Fibroblast of gingiva (primary cell): Measurements from ENCODE around the gene NCOA6.
"Not testable (repeated sequence)": the region's sequence is repeated elsewhere in the genome, so short reads cannot be mapped to it uniquely, and the experiment has no call there.

Experiments used
- DNase-seq: peaks from one replicate; pipeline ENCODE4 v3.0.0-alpha.2; 2011; ENCODE audit warnings: low read depth

NCOA6 gene

GRCh38 chr20:34774886-34775285, 50.6 kb downstream of the NCOA6 start:
- no peak for DNase-seq

- DNase-seq = no peak
Observed at GRCh38 chr20:34774449-34774848, 51.0 kb downstream of the NCOA6 start.

DNA sequence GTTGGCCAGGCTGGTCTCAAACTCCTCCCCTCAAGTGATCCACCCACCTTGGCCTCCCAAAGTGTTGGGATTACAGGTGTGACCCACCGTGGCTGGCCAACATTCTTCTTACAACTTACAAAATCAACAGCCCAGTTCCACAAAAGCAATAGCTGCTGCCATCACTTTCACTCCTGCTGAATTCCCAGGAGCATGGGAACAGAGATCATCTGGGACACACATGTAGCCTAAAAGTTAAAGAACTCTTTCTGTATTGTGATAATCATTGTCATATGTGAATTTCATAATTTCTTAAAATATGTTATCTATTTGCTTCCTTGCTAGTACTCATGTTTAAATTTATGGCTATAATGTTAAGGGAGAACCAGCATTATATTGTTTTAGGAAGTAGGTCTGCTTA, 51.7 kb downstream of the NCOA6 start:
- DNase-seq = peak; percentile 73

- no peak for DNase-seq
Observed at GRCh38 chr20:34772437-34772836, 53.0 kb downstream of the NCOA6 start.

DNA sequence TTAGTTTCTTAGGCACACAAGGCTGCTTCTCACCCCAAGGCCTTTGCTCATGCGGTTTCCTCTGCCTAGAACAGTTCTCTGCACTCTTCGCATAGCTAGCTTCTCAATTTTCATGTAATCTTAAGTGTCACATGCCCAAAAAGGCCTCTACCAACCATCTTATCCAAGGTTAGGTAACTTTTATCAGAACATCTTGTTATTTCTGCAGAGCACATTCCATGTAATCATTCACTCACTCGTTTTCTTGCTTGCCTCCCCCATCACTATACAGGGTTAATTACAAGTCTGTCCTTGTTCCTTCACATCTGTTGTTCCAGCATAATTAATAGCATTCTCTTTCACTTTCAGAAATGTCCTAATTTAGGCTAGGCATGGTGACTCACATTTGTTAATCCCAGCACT, 53.8 kb downstream of the NCOA6 start:
- peak; percentile 46 for DNase-seq

GRCh38 chr20:34768096-34768495, 57.4 kb downstream of the NCOA6 start:
- peak; percentile 26 for DNase-seq

GRCh38 chr20:34762031-34762555, 63.4 kb downstream of the NCOA6 start:
- DNase-seq = no peak

GRCh38 chr20:34755367-34755766, 70.1 kb downstream of the NCOA6 start:
- DNase-seq = no peak

- DNase-seq = no peak
Observed at GRCh38 chr20:34754611-34755010, 70.8 kb downstream of the NCOA6 start.

DNA sequence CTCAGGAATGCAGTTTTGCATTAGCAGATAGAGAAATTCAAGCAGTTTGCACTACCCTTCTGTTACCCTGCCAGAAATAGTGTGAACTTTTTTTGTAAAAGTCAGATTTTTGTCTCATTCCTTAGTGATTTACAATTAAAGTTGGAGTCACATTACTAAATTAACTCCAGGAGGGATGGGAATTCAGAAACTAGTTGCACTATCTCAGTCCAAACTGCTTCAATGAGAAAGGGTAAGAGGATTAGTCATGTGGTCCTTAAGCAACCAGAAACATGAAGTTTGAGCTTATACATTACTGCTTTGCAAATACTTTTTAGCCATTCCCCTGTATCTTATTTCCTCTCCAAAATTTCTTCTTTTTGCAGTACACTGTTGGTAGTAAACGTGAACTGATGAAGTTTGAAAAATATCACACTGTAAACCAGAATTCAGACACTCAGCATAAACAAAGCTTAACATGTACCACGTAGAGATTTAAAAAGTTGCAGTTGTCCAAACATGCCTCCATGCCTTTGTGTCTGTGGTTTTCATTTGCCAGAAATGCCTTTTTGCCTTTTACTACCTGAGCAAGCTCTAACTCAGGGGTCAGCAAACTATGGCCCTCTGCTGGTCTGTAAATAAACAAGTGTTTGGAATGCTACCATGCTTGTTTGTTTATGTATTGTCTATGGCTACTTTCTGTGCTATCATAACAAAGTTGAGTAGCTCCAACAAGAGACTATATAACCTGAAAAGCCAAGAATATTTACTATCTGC, 71.6 kb downstream of the NCOA6 start:
- peak; percentile 78 for DNase-seq

DNA sequence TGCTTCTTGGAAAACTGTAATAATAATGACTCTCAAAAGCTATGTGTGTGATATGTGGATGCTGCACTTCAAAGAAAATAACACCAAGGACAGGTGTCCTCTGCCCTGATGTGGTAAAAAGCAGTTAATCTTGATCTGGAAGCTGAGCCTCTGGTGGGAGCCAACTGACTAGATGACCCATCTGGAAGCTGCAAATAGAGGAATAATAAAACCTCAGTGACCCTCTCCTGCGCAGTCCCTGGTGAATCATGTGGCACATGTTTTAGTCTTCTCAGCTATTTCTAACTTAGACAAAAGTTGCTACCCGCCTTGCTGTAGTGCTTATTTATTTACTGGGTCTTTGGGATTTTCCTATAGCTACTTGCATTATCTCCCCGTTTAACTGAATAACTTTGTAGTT, 74.0 kb downstream of the NCOA6 start:
- no peak for DNase-seq

- DNase-seq = no peak
Observed at GRCh38 chr20:34750484-34750883, 75.0 kb downstream of the NCOA6 start.

DNA sequence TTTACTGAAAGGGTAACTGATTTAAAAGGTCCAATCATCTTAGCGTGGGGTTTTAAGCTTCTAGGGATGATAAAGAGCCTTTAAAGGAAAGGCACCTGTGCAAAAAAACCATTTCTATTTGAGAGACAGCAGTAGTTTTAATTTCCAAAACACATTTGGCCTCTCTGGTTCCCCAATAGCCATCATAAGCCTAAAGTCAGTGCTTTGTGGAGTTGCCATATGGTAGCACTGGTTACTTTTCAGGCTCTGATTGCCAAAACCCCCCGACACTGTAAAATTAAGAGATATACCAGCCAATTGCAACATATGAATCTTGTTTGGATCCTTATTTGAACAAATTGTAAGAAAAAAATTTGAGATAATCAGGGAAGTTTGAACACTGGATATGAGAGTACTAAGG, 76.7 kb downstream of the NCOA6 start:
- DNase-seq = no peak

DNA sequence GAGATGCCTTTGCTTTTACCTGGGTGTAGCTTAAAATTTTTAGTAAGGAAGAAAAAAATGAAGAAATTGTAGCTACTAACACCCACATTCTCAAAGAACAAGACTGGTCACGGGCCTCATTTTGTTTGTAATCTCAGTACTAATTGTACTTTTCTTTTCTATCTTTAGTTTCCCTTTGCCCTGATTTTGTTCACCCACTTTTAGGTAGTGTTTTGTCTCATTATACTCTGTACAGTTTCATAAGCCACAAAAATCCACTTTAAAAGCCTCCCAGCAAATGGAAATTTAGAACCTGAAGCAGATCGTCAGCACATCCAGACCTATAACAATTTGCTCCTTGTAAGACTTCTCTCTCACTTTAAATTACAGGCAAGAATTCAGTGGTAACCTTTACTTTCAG, 78.0 kb downstream of the NCOA6 start:
- no peak for DNase-seq

GRCh38 chr20:34746674-34747073, 78.8 kb downstream of the NCOA6 start:
- no peak for DNase-seq

- no peak for DNase-seq
Observed at GRCh38 chr20:34744847-34745246, 80.6 kb downstream of the NCOA6 start.

GRCh38 chr20:34744340-34744739, 81.1 kb downstream of the NCOA6 start:
- DNase-seq = no peak

GRCh38 chr20:34743039-34743438, 82.4 kb downstream of the NCOA6 start:
- DNase-seq = no peak

DNA sequence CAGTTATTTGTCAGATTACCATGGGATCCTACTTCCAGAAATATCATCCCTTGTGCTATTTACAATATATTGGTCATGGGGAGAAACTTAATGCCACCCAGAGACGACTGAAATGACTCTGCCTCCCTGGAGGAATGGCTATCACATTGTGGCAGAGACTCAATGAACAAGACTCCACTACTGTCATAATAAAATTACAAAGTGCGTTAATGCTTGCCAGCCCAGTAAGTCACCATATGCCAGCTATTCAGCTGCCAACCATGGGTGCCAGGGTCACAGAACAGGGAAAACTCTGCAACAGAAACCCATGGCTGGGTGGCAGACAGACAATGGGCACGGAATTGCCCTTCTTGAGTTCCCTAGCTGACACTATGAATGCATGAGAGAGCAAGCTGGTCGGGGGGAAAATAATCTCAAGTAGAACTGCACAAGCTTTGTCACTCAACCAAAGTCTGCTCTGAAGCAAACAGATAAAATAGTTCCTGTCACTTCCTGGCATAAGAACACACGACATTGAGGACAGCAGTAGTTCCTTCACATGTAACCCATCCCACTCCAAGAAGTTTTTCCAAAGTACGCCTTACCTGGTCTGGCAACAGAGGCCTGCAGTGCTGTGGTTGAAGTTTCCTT, 89.2 kb downstream of the NCOA6 start:
- DNase-seq = no peak

GRCh38 chr20:34732523-34732922, 92.9 kb downstream of the NCOA6 start:
- no peak for DNase-seq

DNA sequence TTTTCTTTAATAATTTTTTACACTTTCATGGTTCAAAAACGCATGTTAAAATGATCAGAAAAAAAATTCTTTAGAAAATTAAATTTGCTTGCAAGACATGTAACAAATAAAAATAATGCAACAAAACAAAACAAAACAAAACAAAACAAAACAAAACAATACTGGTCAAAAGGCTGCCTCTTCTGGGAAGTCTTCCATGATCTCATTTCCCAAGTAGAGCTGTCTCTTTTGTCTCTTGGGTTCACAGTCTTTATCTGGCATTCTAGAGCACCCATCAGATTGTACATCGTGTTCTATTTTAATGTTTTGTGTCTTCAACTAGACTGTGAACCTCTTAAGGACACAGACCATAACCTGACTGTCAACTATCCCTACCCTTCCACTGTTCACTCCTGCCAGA, 96.0 kb downstream of the NCOA6 start:
- DNase-seq = no peak

DNA sequence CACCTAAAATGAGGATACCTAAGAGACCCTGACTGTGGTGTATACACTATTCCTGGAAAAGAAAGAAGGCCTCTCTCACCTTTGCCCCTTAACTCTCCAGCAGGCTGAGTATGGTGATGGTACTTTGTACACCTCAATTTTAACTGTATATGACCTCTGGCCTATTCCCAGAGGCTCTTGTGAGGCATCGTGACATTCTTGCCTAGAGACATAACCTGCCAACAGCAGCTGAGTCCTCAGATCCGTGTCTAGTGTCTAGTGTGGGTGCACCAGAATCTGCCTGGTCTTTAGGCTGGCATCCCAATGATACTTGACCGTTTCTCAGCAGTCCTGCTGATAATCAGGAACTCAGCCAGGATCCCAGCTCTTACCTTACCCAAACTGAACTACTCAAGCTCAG, 101.3 kb downstream of the NCOA6 start:
- no peak for DNase-seq

- not testable (repeated sequence) for DNase-seq
Observed at GRCh38 chr20:34722560-34722959, 102.9 kb downstream of the NCOA6 start.

GRCh38 chr20:34720266-34720665, 105.2 kb downstream of the NCOA6 start:
- no peak for DNase-seq
